Right ventricle myocardium superior (tissue), 1 donor: Measurements from ENCODE around the gene HGD. TPM values are rescaled to one million over a fixed set of nuclear protein-coding genes. Genes with fewer than 3 reads are reported as not detected.

Source experiments
- ATAC-seq: fragments of 200-7000 bp; cut with Tn5 transposase; one replicate; pipeline ENCODE4 v1.9.1; 2020; ENCODE audit warnings: mild to moderate bottlenecking; ENCODE audit not compliant: poor library complexity
- DNase-seq: peaks from one replicate; pipeline ENCODE4 v3.0.0-alpha.2; 2020
- intact Hi-C: fragments of 100-400 bp; cut with DNase I; formaldehyde crosslinking; loops from one replicate; pipeline ENCODE4 v1.11.2; 2022
- total RNA-seq: library from RNA; stranded (reverse); fragmentation: NEBNext Ultra II Directional; extraction: Animal tissue kit (Norgen Biotek cat#: 25700); gene quantifications from one replicate; pipeline ENCODE4 v1.2.1, GENCODE V29; 2021
- donor health status: DM: no; HTN: yes; CAD: no; lungs with severe emphysema.

HGD gene
- total RNA-seq, 1 donor from 2014 or later: not detected

- DNase-seq: no peak
- ATAC-seq: no peak
- intact Hi-C loops: no loop called here
Measured at GRCh38 chr3:120604382-120604781, 77.7 kb downstream of the HGD start.

GRCh38 chr3:120602682-120603081 is 79.4 kb downstream of the HGD start:
- ATAC-seq (no peak), DNase-seq (no peak)
- intact Hi-C loops: no loop called here

- no peak for DNase-seq
- intact Hi-C loops: no loop called here
- ATAC-seq: no peak
Measured at GRCh38 chr3:120601554-120601953, 80.5 kb downstream of the HGD start.

GRCh38 chr3:120599211-120599610 is 82.8 kb downstream of the HGD start:
- intact Hi-C loops: no loop called here
- ATAC-seq (no peak), DNase-seq (no peak)

- ATAC-seq (no peak), DNase-seq (no peak)
- intact Hi-C loops: no loop called here
Measured at GRCh38 chr3:120597445-120598049, 84.5 kb downstream of the HGD start.

GRCh38 chr3:120596853-120597223 is 85.2 kb downstream of the HGD start:
- intact Hi-C loops: no loop called here
- ATAC-seq: no peak
- no peak for DNase-seq

GRCh38 chr3:120596116-120596852 is 85.8 kb downstream of the HGD start, which contains the start of gene NDUFB4:
Gene NDUFB4 (plus strand): TSS chr3:120596336. CDS start chr3:120596360, 24 bp downstream.
- ATAC-seq (peak; percentile 100), DNase-seq (peak; percentile 99)
- intact Hi-C loops: no loop called here

- DNase-seq (no peak), ATAC-seq (no peak)
- intact Hi-C loops: no loop called here
Measured at GRCh38 chr3:120595788-120596115, 86.3 kb downstream of the HGD start.

GRCh38 chr3:120587332-120587975 is 94.6 kb downstream of the HGD start:
- intact Hi-C loops: no loop called here
- DNase-seq: no peak
- ATAC-seq: no peak

Other genes starting within 250 kb of the HGD start
- gene FSTL1, start 231.2 kb downstream of the HGD start, total RNA-seq: 209 TPM
- 570 TPM for gene NDUFB4, start 85.9 kb downstream of the HGD start, total RNA-seq
- gene RABL3, start 60.3 kb upstream of the HGD start, total RNA-seq: 17.9 TPM
- 12.2 TPM for gene GTF2E1, start 60.5 kb upstream of the HGD start, total RNA-seq
- gene STXBP5L, start 226.0 kb upstream of the HGD start, total RNA-seq: not detected